CD4-positive, alpha-beta T cell treated with Interleukin-21 for 1 hour (primary cell): ENCODE results near the gene TTC28.
"Not testable (repeated sequence)": the region's sequence is repeated elsewhere in the genome, so short reads cannot be mapped to it uniquely, and the experiment has no call there.

Experiments
- DNase-seq: peaks from one replicate; pipeline ENCODE4 v3.0.0-alpha.2; 2020

The TTC28 gene

GRCh38 chr22:28075358-28075981 is 604.2 kb downstream of the TTC28 start:
- DNase-seq = no peak

GRCh38 chr22:28074526-28074925 is 605.1 kb downstream of the TTC28 start:
- DNase-seq = no peak

- DNase-seq = no peak
These were observed 607.6 kb downstream of the TTC28 start for GRCh38 chr22:28072066-28072465.

- DNase-seq = no peak
These were observed 610.8 kb downstream of the TTC28 start for GRCh38 chr22:28068826-28069225.

GRCh38 chr22:28064920-28065319 is 614.7 kb downstream of the TTC28 start:
- no peak for DNase-seq

- no peak for DNase-seq
These were observed 616.0 kb downstream of the TTC28 start for GRCh38 chr22:28063656-28064055.

GRCh38 chr22:28060594-28060993 is 619.0 kb downstream of the TTC28 start:
- not testable (repeated sequence) for DNase-seq

- no peak for DNase-seq
These were observed 621.6 kb downstream of the TTC28 start for GRCh38 chr22:28058036-28058435.

GRCh38 chr22:28054819-28055208 is 624.8 kb downstream of the TTC28 start:
- DNase-seq = no peak

- DNase-seq = no peak
These were observed 625.5 kb downstream of the TTC28 start for GRCh38 chr22:28053896-28054818.

- no peak for DNase-seq
These were observed 626.8 kb downstream of the TTC28 start for GRCh38 chr22:28052825-28053269.

GRCh38 chr22:28051787-28052356 is 627.8 kb downstream of the TTC28 start:
- DNase-seq = peak; percentile 6

GRCh38 chr22:28051091-28051786 is 628.4 kb downstream of the TTC28 start:
- DNase-seq = no peak

- DNase-seq = no peak
These were observed 631.1 kb downstream of the TTC28 start for GRCh38 chr22:28048529-28048928.

GRCh38 chr22:28047740-28048139 is 631.9 kb downstream of the TTC28 start:
- DNase-seq = no peak

- no peak for DNase-seq
These were observed 633.5 kb downstream of the TTC28 start for GRCh38 chr22:28046100-28046499.

GRCh38 chr22:28044546-28045173 is 635.0 kb downstream of the TTC28 start:
- no peak for DNase-seq

- DNase-seq = no peak
These were observed 636.4 kb downstream of the TTC28 start for GRCh38 chr22:28043266-28043665.

- no peak for DNase-seq
These were observed 644.8 kb downstream of the TTC28 start for GRCh38 chr22:28034760-28035401.

GRCh38 chr22:28034145-28034759 is 645.4 kb downstream of the TTC28 start:
- no peak for DNase-seq

- no peak for DNase-seq
These were observed 646.8 kb downstream of the TTC28 start for GRCh38 chr22:28032861-28033260.
